ENCODE data around the gene SPIN1. TPM values are rescaled to one million over a fixed set of nuclear protein-coding genes. Genes with fewer than 3 reads are reported as not detected.

The SPIN1 gene
- total RNA-seq, 4 donors from 2014 or later = 55.8 to 388 (median 127) TPM

DNA sequence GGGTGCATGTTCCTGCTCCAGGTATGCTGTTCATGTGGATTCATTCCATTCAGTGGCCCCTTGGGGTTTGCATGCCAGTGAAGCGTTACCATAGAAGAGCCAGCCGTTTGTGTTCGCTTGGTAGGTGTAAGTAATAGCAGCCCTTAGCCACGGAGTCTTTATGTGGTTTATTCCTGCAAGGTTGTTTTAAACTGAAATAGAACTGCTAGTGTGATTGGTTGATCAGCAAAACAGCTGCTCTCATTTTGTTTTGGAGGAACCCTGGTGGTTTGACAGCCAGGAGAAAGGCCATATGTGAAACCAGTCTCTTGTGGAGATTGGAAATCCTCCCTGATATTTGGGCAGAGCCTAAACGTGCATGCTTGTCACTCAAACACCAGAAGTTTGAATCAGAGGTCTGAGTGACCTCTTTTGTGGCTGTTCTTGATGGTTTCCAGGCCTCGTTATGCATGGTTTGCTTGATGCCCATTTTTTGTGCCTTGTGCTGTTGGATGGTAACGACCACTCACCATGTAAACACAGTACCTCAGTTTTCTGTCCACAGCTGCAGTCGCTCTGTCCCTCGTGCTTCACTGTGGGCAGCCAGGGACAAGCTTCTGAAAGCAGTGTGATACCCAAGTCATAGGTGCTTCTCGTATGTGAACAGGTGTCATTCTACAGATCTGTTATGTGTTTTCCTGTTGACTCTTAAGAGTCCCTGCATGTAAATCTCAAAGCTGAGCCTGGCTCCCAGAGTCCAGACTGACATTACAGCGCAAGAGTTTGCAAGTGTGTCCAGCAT lies 88.4 kb downstream of the SPIN1 start:
- no peaks in the 10 kb centered on the region for H3K4me1 ChIP-seq
- no peaks in the 10 kb centered on the region for H3K36me3 ChIP-seq
- H3K27me3 ChIP-seq = no peaks in the 10 kb centered on the region
- DNase-seq = no peak
- no peaks in the 10 kb centered on the region for H3K9me3 ChIP-seq
- H3K27ac ChIP-seq = no peak overlapping the region
- intact Hi-C loops (cut with DNase I; ENCODE audit: low total_unique reads) = no loop called here
- no peak overlapping the region for H3K4me3 ChIP-seq
- TF ChIP-seq POLR2A (IDR thresholded peaks at IDR 0.05) = no peak
- TF ChIP-seq, protein P1, sequence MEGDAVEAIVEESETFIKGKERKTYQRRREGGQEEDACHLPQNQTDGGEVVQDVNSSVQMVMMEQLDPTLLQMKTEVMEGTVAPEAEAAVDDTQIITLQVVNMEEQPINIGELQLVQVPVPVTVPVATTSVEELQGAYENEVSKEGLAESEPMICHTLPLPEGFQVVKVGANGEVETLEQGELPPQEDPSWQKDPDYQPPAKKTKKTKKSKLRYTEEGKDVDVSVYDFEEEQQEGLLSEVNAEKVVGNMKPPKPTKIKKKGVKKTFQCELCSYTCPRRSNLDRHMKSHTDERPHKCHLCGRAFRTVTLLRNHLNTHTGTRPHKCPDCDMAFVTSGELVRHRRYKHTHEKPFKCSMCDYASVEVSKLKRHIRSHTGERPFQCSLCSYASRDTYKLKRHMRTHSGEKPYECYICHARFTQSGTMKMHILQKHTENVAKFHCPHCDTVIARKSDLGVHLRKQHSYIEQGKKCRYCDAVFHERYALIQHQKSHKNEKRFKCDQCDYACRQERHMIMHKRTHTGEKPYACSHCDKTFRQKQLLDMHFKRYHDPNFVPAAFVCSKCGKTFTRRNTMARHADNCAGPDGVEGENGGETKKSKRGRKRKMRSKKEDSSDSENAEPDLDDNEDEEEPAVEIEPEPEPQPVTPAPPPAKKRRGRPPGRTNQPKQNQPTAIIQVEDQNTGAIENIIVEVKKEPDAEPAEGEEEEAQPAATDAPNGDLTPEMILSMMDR (IDR thresholded peaks at IDR 0.05) = no peak

DNA sequence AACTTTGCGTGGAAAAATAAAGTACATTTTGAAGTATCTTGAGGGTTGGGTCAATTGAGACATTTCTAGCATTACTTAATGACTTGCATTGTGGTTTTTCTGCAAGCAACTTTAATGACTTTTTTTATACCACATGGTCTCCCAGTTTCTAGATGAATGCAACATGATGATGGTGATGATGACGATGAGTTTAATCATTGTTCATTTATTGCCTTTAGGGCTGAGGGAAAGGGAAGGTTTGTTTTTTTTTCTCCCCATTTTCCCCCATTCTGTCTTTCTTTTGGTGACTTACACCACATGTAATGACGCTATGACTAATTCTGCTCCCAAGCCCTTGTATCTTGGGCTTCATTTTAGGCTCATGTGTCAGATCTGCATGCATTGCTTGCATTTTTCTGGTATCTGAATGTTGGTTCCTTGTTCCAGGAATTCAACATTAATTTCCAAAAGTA lies 89.1 kb downstream of the SPIN1 start:
- H3K27me3 ChIP-seq = no peaks in the 10 kb centered on the region
- no peaks in the 10 kb centered on the region for H3K36me3 ChIP-seq
- no peak overlapping the region for H3K27ac ChIP-seq
- intact Hi-C loops (cut with DNase I; ENCODE audit: low total_unique reads) = no loop called here
- no peak for DNase-seq
- H3K9me3 ChIP-seq = no peaks in the 10 kb centered on the region
- no peak overlapping the region for H3K4me3 ChIP-seq
- no peaks in the 10 kb centered on the region for H3K4me1 ChIP-seq
- TF ChIP-seq, protein P1 (IDR thresholded peaks at IDR 0.05) = no peak
- TF ChIP-seq POLR2A (IDR thresholded peaks at IDR 0.05) = no peak

DNA sequence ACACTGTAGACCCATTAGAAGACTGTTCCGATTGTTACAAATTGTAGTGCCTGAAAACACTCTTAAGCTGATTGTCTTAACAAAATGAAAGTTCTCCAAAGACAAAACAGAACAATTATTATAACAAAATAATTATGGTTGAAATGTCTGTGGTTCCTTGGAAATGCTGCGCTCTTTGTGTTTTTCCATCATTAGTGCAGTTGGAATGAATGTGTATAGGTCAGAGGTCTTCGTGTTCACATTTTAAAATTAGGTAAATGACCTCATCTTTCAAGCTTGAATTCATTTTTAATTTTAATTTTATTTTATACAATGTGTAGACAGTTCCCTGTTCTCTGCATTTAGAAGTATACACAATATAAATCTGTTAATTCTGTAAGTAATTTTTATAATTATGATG lies 90.0 kb downstream of the SPIN1 start:
- Histone ChIP-seq H3K27me3 (no peaks in the 10 kb centered on the region), H3K36me3 (no peaks in the 10 kb centered on the region), H3K9me3 (no peaks in the 10 kb centered on the region), H3K4me1 (no peaks in the 10 kb centered on the region), H3K27ac (no peak overlapping the region), H3K4me3 (no peak overlapping the region)
- DNase-seq = no peak
- intact Hi-C loops (cut with DNase I; ENCODE audit: low total_unique reads) = no loop called here
- no peak for TF ChIP-seq POLR2A (IDR thresholded peaks at IDR 0.05)
- TF ChIP-seq, protein P1 (IDR thresholded peaks at IDR 0.05) = no peak

DNA sequence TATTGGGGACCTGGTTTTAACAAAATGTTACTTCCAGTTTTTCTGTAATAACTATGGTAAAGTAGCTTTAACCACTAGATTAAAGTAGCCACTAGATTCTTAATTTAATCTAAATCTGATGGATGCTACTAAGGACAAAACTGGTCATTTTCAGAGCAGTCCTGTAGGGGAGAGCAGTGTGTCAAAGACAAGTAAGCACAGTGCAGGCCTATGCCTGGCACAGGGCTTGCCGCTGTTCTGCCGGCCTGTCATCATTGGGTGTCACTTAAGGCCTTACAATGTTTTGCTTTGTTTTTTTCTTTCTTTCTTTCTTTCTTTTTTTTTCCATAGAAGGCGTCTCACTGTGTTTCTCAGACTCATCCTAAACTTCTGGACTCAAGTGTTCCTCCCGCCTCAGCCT lies 93.7 kb downstream of the SPIN1 start:
- no peaks in the 10 kb centered on the region for H3K9me3 ChIP-seq
- TF ChIP-seq POLR2A (IDR thresholded peaks at IDR 0.05) = no peak
- TF ChIP-seq, protein P1 (IDR thresholded peaks at IDR 0.05) = no peak
- H3K4me1 ChIP-seq = no peaks in the 10 kb centered on the region
- DNase-seq = no peak
- H3K27ac ChIP-seq = no peak overlapping the region
- no peak overlapping the region for H3K4me3 ChIP-seq
- H3K36me3 ChIP-seq = no peaks in the 10 kb centered on the region
- intact Hi-C loops (cut with DNase I; ENCODE audit: low total_unique reads) = no loop called here
- no peaks in the 10 kb centered on the region for H3K27me3 ChIP-seq

DNA sequence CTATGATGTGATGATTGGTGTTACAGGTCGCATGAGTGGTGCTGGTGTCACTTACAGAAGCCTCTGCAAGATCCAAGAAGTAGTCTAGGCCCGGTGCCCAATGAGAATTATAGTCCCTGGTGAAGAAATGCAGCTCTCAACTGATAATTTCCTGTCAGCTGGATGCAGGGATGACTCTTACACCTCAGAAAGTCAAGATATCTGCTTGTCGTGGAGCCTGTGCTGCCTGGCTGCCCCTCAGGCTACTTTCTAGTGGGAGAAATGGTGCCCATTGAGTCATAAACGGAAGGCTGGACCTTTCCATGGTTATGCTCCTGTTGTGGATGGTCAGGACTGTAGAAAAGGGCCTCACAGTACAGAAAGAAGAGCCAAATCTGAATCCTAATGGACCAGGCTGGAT lies 99.9 kb downstream of the SPIN1 start:
- no peaks in the 10 kb centered on the region for H3K36me3 ChIP-seq
- H3K27ac ChIP-seq = no peak overlapping the region
- H3K9me3 ChIP-seq = no peaks in the 10 kb centered on the region
- intact Hi-C loops (cut with DNase I; ENCODE audit: low total_unique reads) = no loop called here
- no peak for TF ChIP-seq POLR2A (IDR thresholded peaks at IDR 0.05)
- TF ChIP-seq, protein P1 (IDR thresholded peaks at IDR 0.05) = no peak
- no peaks in the 10 kb centered on the region for H3K27me3 ChIP-seq
- H3K4me3 ChIP-seq = no peak overlapping the region
- DNase-seq = no peak
- no peaks in the 10 kb centered on the region for H3K4me1 ChIP-seq
